Keratinocyte (primary cell): ENCODE results near the gene ARPC5L. TPM values are rescaled to one million over a fixed set of nuclear protein-coding genes. Genes with fewer than 3 reads are reported as not detected.

Experiments used
- DNase-seq: peaks from one replicate; pipeline ENCODE4 v3.0.0-alpha.2; 2011; ENCODE audit warnings: low read depth, missing footprints, low spot score
- FAIRE-seq: peaks from 2 replicates; lab custom pipeline; 2011; peaks lifted over from hg19 to GRCh38; lab: Jason Lieb, UNC
- H2AFZ ChIP-seq: 2 replicates; pipeline ENCODE4 v1.6.0; 2012; ENCODE audit warnings: low read length, control low read depth, inconsistent platforms; ENCODE audit not compliant: control insufficient read depth
- H3K27ac ChIP-seq: 2 replicates; pipeline ENCODE4 v1.5.1; 2011; ENCODE audit warnings: low read length; ENCODE audit not compliant: control insufficient read depth, insufficient read depth
- H3K27me3 ChIP-seq: 3 replicates; pipeline ENCODE4 v1.6.0; 2011; ENCODE audit warnings: low read length; ENCODE audit not compliant: control insufficient read depth, insufficient read depth; ENCODE audit errors: extremely low read depth
- H3K36me3 ChIP-seq, 2 experiments: 2 replicates in 1 of 2; 3 replicates in 1 of 2; pipeline ENCODE4 v1.5.1; 2011; ENCODE audit warnings: low read length in 2 of 2, mild to moderate bottlenecking in 1 of 2; ENCODE audit not compliant: control insufficient read depth in 2 of 2, insufficient read depth in 2 of 2; ENCODE audit errors: extremely low read depth in 1 of 2
- H3K4me1 ChIP-seq: 3 replicates; pipeline ENCODE4 v1.5.1; 2011; ENCODE audit warnings: low read length; ENCODE audit not compliant: control insufficient read depth, insufficient read depth; ENCODE audit errors: extremely low read depth
- H3K4me2 ChIP-seq: 3 replicates; pipeline ENCODE4 v1.6.0; 2011; ENCODE audit warnings: low read depth, low read length; ENCODE audit not compliant: control insufficient read depth, insufficient read depth; ENCODE audit errors: extremely low read depth
- H3K4me3 ChIP-seq, 3 experiments: fragments of 200-600 bp in 1 of 3; sonication (generic) in 1 of 3; 2 replicates in 2 of 3; 3 replicates in 1 of 3; pipeline ENCODE4 v1.5.1; 2011 to 2016; ENCODE audit warnings: low read length in 3 of 3, mild to moderate bottlenecking in 3 of 3, control low read depth in 2 of 3, inconsistent platforms in 1 of 3, low read depth in 1 of 3, mixed read lengths in 1 of 3, mixed run types in 1 of 3, moderate library complexity in 1 of 3; ENCODE audit not compliant: control insufficient read depth in 2 of 3, insufficient read depth in 2 of 3; ENCODE audit errors: extremely low read depth in 1 of 3
- H3K79me2 ChIP-seq: 2 replicates; pipeline ENCODE4 v1.6.0; 2012; ENCODE audit warnings: low read length; ENCODE audit not compliant: control insufficient read depth, insufficient read depth
- H3K9ac ChIP-seq: 3 replicates; pipeline ENCODE4 v1.6.0; 2011; ENCODE audit warnings: low read length; ENCODE audit not compliant: control insufficient read depth, insufficient read depth; ENCODE audit errors: extremely low read depth
- H3K9me1 ChIP-seq: 3 replicates; pipeline ENCODE4 v1.6.0; 2011; ENCODE audit warnings: low read length; ENCODE audit not compliant: control insufficient read depth, insufficient read depth; ENCODE audit errors: extremely low read depth
- H3K9me3 ChIP-seq: 2 replicates; pipeline ENCODE4 v1.5.1; 2012; ENCODE audit warnings: low read depth, low read length; ENCODE audit not compliant: control insufficient read depth
- H4K20me1 ChIP-seq: 3 replicates; pipeline ENCODE4 v1.6.0; 2011; ENCODE audit warnings: low read length; ENCODE audit not compliant: control insufficient read depth, insufficient read depth; ENCODE audit errors: extremely low read depth
- EZH2 ChIP-seq: IDR thresholded peaks from one replicate; pipeline ENCODE4 v1.6.1; 2012; ENCODE audit warnings: inconsistent platforms, mild to moderate bottlenecking, low read length, moderate library complexity
- dilution Hi-C: fragments of 300-500 bp; cut with MboI; formaldehyde crosslinking; loops from one replicate; pipeline ENCODE4 v1.7.0; 2020; ENCODE audit warnings: low sequenced_read_pairs; ENCODE audit not compliant: extremely low pct_ligation_motif_present
- polyA plus RNA-seq, 5 experiments: library from polyadenylated mRNA; depleted of rRNA in 3 of 5; stranded (reverse) in 3 of 5; stranded (forward) in 1 of 5; unstranded in 1 of 5; fragments of >200 nt; gene quantifications; 1 replicate in 1 of 5; 2 replicates in 3 of 5; 3 replicates in 1 of 5; pipeline versions ENCODE4 v1.2.1 to v1.2.3, GENCODE V29; 2011 to 2012; ENCODE audit warnings: missing spikeins in 2 of 5, low read depth in 1 of 5, low replicate concordance in 1 of 5
- TF ChIP-seq, protein P1 (sequence below), 3 experiments: IDR thresholded peaks in 1 of 3; conservative IDR thresholded peaks in 1 of 3; optimal IDR thresholded peaks in 1 of 3; 2 replicates in 2 of 3; 3 replicates in 1 of 3; pipeline versions ENCODE3 to v1.5.1; 2011; ENCODE audit warnings: low read length in 3 of 3, mild to moderate bottlenecking in 3 of 3, moderate library complexity in 2 of 3, control low read depth in 1 of 3, inconsistent platforms in 1 of 3; ENCODE audit not compliant: insufficient read depth in 2 of 3; ENCODE audit errors: extremely low read depth in 1 of 3

ARPC5L gene
- polyA plus RNA-seq, 1 donor (not counting 4 experiments of a cell fraction or from before 2014, with no cell fraction given), result 102 TPM

DNA sequence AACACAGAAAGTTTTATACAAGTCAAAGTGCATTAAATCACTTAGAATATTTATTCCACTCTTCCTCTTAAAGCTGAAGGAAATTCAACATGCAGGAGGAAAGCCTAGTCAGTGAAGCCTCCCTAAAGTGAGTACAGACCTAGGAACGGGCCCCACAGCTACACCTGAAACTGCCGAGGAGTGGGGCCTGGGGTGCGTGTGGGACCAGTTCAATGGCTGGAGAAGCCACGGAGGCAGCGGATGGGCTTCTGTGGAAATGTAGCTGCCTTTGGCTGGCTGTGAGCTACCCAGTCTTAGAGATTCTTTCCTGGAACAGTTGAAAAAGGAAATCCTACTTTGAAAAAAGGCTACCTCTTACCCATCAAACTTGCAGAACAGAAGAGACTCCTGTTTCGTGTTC, 16.6 kb downstream of the ARPC5L start:
- H2AFZ ChIP-seq, result no peak overlapping the region
- TF ChIP-seq, protein P1, sequence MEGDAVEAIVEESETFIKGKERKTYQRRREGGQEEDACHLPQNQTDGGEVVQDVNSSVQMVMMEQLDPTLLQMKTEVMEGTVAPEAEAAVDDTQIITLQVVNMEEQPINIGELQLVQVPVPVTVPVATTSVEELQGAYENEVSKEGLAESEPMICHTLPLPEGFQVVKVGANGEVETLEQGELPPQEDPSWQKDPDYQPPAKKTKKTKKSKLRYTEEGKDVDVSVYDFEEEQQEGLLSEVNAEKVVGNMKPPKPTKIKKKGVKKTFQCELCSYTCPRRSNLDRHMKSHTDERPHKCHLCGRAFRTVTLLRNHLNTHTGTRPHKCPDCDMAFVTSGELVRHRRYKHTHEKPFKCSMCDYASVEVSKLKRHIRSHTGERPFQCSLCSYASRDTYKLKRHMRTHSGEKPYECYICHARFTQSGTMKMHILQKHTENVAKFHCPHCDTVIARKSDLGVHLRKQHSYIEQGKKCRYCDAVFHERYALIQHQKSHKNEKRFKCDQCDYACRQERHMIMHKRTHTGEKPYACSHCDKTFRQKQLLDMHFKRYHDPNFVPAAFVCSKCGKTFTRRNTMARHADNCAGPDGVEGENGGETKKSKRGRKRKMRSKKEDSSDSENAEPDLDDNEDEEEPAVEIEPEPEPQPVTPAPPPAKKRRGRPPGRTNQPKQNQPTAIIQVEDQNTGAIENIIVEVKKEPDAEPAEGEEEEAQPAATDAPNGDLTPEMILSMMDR (optimal IDR thresholded peaks at IDR 0.05 in 1 of 3, IDR thresholded peaks at IDR 0.05 in 1 of 3, conservative IDR thresholded peaks at IDR 0.05 in 1 of 3; ENCODE audit: extremely low read depth in 1 of 3, insufficient read depth in 2 of 3, low read length in 3 of 3), result no peak
- no peak for TF ChIP-seq EZH2
- dilution Hi-C loops, result no loop called here
- no peak for DNase-seq
- H3K9me3 ChIP-seq, result no peaks in the 10 kb centered on the region
- no peak overlapping the region for H3K27ac ChIP-seq
- H3K4me1 ChIP-seq, result peaks cover 7% of the 10 kb centered on the region
- H3K9me1 ChIP-seq, result no peaks in the 10 kb centered on the region
- H3K4me3 ChIP-seq, result no peak overlapping the region
- H4K20me1 ChIP-seq, result peaks cover 16% of the 10 kb centered on the region
- FAIRE-seq, result no peak
- no peak overlapping the region for H3K9ac ChIP-seq
- H3K36me3 ChIP-seq, result peaks cover 33 to 57% of the 10 kb centered on the region in 2 experiments
- H3K4me2 ChIP-seq, result no peak overlapping the region
- H3K79me2 ChIP-seq, result peaks cover 29% of the 10 kb centered on the region
- no peaks in the 10 kb centered on the region for H3K27me3 ChIP-seq

DNA sequence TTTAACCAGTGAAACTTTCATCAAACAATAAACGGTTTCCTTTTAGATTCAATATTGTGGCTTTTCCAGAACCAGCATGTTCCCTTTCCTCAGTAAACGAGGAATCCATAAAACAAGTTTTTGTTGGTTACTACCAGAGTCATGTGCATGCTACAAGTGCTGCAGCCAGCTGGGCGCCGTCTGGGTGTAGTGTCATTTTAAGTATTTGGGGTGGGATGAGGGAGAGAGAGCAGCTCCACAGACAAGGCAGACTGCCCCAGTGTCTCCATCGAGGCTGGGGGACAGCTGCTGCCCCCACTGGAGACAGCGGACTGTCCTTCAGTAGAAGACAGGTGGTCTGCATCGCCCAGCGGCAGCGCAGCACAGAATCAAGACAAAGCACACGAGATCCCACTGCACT, 17.3 kb downstream of the ARPC5L start:
- H3K79me2 ChIP-seq, result peaks cover 22% of the 10 kb centered on the region
- H3K27ac ChIP-seq, result no peak overlapping the region
- H3K9ac ChIP-seq, result no peak overlapping the region
- H3K9me1 ChIP-seq, result no peaks in the 10 kb centered on the region
- peaks cover 30 to 50% of the 10 kb centered on the region in 2 experiments for H3K36me3 ChIP-seq
- H2AFZ ChIP-seq, result no peak overlapping the region
- dilution Hi-C loops, result no loop called here
- H3K4me2 ChIP-seq, result no peak overlapping the region
- no peaks in the 10 kb centered on the region for H3K27me3 ChIP-seq
- no peak for TF ChIP-seq EZH2
- TF ChIP-seq, protein P1 (optimal IDR thresholded peaks at IDR 0.05 in 1 of 3, IDR thresholded peaks at IDR 0.05 in 1 of 3, conservative IDR thresholded peaks at IDR 0.05 in 1 of 3; ENCODE audit: extremely low read depth in 1 of 3, insufficient read depth in 2 of 3, low read length in 3 of 3), result no peak
- DNase-seq (no peak), FAIRE-seq (no peak)
- no peaks in the 10 kb centered on the region for H3K9me3 ChIP-seq
- no peak overlapping the region for H3K4me3 ChIP-seq
- H4K20me1 ChIP-seq, result peaks cover 16% of the 10 kb centered on the region
- H3K4me1 ChIP-seq, result no peaks in the 10 kb centered on the region
